ENCODE data around the gene ATF3. TPM values are rescaled to one million over a fixed set of nuclear protein-coding genes. Genes with fewer than 3 reads are reported as not detected.

The ATF3 gene
- total RNA-seq, 4 donors from 2014 or later: 12.3 to 19.2 (median 13.7) TPM

DNA sequence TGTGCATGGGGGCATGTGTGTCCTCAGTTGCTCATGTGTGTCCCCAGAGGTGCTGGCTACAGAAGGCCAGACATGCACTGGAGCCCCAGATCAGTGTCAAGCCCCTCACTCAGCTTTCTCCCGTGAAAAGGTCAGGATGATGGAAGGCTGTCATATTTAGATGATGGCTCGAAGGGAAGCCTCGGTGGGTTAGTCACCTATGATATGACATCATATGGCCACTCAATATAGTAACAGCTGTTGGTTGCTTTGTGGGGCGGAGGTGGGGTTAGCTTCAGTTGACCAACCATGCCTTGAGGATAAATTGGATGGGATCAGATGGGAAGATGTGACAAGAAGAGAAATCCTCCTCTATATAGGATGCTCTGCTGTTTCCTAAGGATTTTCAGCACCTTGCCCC is 43.5 kb upstream of the ATF3 start:
- no peaks in the 10 kb centered on the region for H3K27me3 ChIP-seq
- DNase-seq (ENCODE audit: low spot score in 2 of 2): no peak
- no peak overlapping the region for H3K4me3 ChIP-seq
- H3K27ac ChIP-seq: no peak overlapping the region
- H3K4me1 ChIP-seq: peaks cover 0 to 24% (median 7%) of the 10 kb centered on the region in 4 donors
- no peak for TF ChIP-seq EP300 (IDR thresholded peaks at IDR 0.05)
- TF ChIP-seq, protein P1, sequence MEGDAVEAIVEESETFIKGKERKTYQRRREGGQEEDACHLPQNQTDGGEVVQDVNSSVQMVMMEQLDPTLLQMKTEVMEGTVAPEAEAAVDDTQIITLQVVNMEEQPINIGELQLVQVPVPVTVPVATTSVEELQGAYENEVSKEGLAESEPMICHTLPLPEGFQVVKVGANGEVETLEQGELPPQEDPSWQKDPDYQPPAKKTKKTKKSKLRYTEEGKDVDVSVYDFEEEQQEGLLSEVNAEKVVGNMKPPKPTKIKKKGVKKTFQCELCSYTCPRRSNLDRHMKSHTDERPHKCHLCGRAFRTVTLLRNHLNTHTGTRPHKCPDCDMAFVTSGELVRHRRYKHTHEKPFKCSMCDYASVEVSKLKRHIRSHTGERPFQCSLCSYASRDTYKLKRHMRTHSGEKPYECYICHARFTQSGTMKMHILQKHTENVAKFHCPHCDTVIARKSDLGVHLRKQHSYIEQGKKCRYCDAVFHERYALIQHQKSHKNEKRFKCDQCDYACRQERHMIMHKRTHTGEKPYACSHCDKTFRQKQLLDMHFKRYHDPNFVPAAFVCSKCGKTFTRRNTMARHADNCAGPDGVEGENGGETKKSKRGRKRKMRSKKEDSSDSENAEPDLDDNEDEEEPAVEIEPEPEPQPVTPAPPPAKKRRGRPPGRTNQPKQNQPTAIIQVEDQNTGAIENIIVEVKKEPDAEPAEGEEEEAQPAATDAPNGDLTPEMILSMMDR (IDR thresholded peaks at IDR 0.05): no peak
- H3K9me3 ChIP-seq: peaks cover 0 to 3% (median 0%) of the 10 kb centered on the region in 4 donors
- WGBS, 2 donors: 70 to 87% methylated on average over 4 of the region's 4 CpGs
- no peaks in the 10 kb centered on the region for H3K36me3 ChIP-seq

DNA sequence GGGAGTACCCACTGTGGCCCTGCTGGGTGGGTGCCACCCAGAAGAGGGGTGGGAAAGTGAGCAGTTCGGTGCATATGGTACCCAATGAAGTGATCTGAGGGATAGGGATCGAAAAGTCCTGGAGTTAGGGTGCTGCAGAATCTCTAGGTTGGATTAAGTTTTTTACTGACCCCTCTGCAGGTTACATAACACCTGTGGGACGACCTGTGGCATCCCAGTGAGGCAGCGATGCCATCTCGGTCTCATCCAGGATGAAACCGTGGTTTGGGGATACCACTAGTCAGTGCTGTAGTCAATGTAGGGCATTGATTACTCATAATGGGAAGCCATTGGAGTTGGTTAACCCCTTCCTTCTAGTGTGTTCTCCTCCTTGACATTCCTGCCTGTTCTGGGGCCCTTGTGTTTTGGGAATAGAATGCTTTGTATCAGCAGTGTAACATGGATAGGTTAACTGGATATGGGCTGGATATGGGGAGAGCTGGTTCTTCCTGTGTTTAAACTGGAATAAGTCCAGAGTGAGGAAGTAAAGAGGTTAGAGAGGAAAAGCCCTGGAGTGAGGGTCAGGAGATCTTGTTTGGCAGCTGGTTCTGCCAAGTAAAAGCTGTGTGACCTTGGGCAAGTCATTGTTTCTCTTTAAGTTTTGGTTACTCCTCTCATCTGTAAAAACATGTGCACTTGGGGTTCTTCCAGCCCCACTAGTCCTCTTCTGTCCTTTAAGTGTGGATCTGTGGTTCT is 42.8 kb upstream of the ATF3 start:
- H3K9me3 ChIP-seq: peaks cover 0 to 3% (median 0%) of the 10 kb centered on the region in 4 donors
- no peak for DNase-seq (ENCODE audit: low spot score in 2 of 2)
- peaks cover 0 to 24% (median 7%) of the 10 kb centered on the region in 4 donors for H3K4me1 ChIP-seq
- TF ChIP-seq, protein P1 (IDR thresholded peaks at IDR 0.05): no peak
- no peak for TF ChIP-seq POLR2A (IDR thresholded peaks at IDR 0.05)
- no peak for TF ChIP-seq EP300 (IDR thresholded peaks at IDR 0.05)
- H3K27me3 ChIP-seq: no peaks in the 10 kb centered on the region
- WGBS, 2 donors: 82 to 88% methylated on average over 6 of the region's 6 CpGs
- no peak overlapping the region for H3K4me3 ChIP-seq
- peak overlapping the region in 2 of 4 donors; percentile 83 to 85 for H3K27ac ChIP-seq
- H3K36me3 ChIP-seq: no peaks in the 10 kb centered on the region

DNA sequence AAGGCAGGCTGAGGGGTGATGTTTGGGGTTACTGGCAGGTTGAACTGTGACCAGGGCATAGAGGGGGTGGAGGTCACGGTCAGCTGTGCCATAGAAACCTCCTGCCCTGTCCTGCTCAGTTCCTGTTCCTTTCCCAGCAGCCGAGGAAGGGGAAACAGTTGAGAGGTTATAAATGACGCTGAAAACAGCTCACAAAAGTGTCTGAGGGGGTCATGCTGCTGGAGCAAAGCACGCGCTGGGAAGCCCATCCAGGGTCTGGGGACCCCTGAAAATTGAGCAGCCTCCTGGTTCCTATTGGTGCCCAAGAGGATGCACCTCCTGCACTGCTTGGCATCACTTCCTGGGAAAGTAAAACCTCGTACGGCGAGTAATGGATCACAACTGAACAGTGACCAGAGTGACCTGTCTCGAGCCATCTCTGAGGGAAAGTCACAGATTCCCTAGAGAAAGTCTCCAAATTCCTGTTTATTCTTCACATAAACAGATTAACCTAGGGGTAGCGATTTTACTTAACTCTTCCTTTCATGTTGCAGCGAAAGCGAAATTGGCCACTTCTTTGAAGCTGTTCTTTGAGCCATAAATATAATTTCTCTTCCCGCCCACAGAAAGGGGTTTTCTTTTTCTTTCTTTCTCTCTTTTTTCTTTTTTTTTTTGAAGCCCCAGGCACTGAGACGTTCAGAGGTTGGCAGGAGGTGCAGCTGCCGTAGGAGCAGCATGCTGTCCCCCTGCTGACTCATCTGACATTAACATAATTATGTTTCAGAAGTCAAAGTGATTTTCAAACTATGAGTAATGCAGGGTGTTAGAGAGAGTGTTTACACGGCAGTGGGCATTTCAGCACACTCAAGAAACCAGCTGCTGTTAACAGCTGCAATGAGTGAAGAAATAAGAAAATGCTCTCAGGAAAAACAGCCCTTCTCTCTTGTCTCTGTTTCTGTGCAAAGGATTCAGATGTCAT is 41.8 kb upstream of the ATF3 start:
- H3K27ac ChIP-seq: peak overlapping the region; percentile 41 to 85 (median 70)

DNA sequence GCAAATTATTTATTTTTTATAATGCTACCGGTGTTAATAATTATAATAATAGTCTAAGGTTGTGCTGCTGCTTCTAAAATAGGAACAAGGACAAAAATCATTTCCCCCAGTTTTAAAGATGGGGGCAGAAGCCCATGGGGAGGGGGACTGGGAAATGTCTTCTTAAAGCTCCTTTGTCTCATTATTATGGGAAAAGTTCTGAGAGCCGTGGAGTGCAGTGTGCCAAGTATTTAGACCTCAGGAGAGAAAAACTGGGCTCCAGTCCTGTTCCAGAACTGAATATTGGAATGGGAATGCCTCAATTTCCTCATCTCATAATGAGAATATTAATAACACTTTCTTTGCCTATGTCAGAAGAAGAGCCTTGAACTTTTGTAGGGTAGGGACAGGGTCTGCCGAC is 40.9 kb upstream of the ATF3 start:
- DNase-seq (ENCODE audit: low spot score in 2 of 2): no peak
- TF ChIP-seq, protein P1 (IDR thresholded peaks at IDR 0.05): no peak
- no peak for TF ChIP-seq POLR2A (IDR thresholded peaks at IDR 0.05)
- TF ChIP-seq EP300 (IDR thresholded peaks at IDR 0.05): no peak
- Histone ChIP-seq H3K36me3 (no peaks in the 10 kb centered on the region), H3K9me3 (peaks cover 0 to 2% (median 0%) of the 10 kb centered on the region in 4 donors), H3K27ac (peak overlapping the region in 3 of 4 donors; percentile 57 to 85 (median 83)), H3K4me3 (no peak overlapping the region), H3K27me3 (no peaks in the 10 kb centered on the region), H3K4me1 (peaks cover 0 to 17% (median 7%) of the 10 kb centered on the region in 4 donors)
- 35 to 38% methylated on average over 3 of the region's 3 CpGs for WGBS, 2 donors

More for the DNA sequence above, 41.8 kb upstream of the ATF3 start:
- 2 to 3% methylated on average over 16 of the region's 16 CpGs for WGBS, 2 donors
- H3K27me3 ChIP-seq: no peaks in the 10 kb centered on the region
- DNase-seq (ENCODE audit: low spot score in 2 of 2): peak in 1 of 2 donors; percentile 30
- peak overlapping the region; percentile 17 to 56 (median 47) for H3K4me3 ChIP-seq
- H3K9me3 ChIP-seq: peaks cover 0 to 3% (median 0%) of the 10 kb centered on the region in 4 donors
- peaks cover 0 to 17% (median 7%) of the 10 kb centered on the region in 4 donors for H3K4me1 ChIP-seq
- no peaks in the 10 kb centered on the region for H3K36me3 ChIP-seq
- TF ChIP-seq, protein P1 (IDR thresholded peaks at IDR 0.05): peak in 1 of 5 experiments; percentile 12
- TF ChIP-seq POLR2A (IDR thresholded peaks at IDR 0.05) (peak; percentile 6 to 45), EP300 (IDR thresholded peaks at IDR 0.05) (peak; percentile 11 to 67)
